Endothelial cell of hepatic sinusoid (primary cell): ENCODE data around the gene DNPEP.
"Not testable (repeated sequence)": the region's sequence is repeated elsewhere in the genome, so short reads cannot be mapped to it uniquely, and the experiment has no call there.

Experiments used
- in situ Hi-C: cut with HindIII; loops from 2 replicates; pipeline ENCODE4 v1.10.0; 2017; ENCODE audit warnings: low sequenced_read_pairs

The DNPEP gene

DNA sequence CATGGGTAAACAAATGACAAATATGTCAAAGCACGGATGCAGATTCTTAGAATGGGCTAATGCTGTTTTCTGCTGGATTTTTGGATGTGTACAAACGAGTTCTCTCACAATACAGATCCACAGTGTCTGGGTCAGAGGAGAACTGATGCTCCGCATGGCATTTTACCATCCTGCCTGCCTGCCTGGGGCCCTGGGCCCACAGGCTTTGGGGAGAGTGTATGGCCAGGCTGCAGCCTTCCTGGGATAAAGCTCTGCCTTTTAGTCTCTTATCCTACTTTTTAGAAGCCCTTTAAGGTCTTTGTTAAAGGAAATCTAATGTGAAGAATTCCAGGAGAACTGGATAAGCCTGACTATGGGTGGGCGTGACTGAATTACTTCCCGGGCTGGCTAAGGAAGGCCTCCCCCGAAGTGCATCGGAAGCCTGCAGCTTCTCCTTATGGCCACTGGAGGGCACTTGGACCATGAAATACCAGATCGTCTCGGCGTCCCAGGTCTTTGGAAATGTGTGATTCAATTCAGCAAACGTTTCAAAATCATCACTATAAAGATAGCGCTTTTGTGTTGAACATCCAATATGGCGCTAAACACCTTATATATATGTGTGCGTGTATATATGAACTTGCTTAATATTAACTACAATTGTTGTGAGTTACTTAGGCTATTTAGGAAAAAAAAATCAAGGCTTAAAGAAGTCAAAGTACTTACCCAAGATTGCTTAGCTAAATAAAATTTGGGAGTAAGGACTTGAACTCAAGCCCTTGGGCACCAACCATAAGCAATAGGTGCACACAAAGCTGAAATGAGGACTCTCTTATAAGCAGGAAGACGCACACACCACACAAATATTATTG, 15.2 kb upstream of the DNPEP start:
- in situ Hi-C loops = no loop called here

DNA sequence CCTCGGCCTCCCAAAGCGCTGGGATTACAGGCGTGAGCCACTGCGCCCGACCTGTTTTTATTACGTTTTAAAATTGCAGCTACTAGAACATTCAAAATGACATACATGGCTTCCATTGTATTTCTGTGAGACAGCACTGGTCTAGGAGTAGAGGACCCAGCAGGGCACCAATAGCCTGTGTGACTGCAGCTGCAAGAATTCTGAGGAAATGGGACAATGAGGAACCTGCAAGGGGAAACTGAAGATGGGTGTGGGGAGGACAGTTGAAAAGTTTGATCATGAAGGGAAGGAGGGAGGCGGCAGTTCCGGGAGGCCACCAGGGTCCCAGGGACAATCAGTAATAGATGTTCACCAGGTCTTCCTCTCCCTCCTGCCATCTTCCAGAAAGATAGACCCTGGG, 13.9 kb upstream of the DNPEP start:
- in situ Hi-C loops = no loop called here

- in situ Hi-C loops = no loop called here
Observed at GRCh38 chr2:219400562-219400961, 12.8 kb upstream of the DNPEP start.

- in situ Hi-C loops = no loop called here
Observed at GRCh38 chr2:219399716-219400478, 12.2 kb upstream of the DNPEP start.

DNA sequence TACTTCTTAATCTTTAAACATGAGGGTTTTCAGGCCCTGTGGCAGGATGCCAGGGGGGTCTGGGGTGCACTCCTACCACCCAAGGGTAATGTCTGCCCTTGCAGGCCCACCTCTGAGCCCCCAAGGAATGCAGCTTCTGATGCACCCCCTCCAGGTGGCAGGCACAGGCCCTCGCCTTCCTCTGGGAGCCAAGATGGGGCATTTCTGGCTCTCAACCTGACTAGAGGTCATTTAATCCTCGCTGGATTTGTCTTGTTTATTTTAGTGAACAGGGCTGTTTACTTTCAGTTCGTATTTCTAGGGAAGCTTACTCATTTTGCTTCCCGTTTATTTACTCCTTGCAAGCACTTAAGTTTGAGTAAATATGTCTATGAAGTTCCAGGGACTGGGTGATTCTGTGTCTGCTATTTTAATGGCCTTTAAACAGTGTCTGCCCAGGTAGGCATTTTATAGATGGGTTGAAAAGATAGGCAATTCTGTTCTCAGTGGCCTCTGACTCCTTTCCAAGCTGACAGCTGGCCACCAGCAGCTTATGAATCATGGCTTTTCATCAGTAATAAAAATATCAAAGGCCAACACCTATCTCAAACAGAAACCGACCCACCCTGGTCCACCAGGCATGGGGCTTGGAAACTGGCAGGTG, 11.1 kb upstream of the DNPEP start:
- in situ Hi-C loops = no loop called here

GRCh38 chr2:219396863-219397457, 9.2 kb upstream of the DNPEP start:
- in situ Hi-C loops = no loop called here

GRCh38 chr2:219395609-219396008, 7.9 kb upstream of the DNPEP start:
- in situ Hi-C loops = no loop called here

DNA sequence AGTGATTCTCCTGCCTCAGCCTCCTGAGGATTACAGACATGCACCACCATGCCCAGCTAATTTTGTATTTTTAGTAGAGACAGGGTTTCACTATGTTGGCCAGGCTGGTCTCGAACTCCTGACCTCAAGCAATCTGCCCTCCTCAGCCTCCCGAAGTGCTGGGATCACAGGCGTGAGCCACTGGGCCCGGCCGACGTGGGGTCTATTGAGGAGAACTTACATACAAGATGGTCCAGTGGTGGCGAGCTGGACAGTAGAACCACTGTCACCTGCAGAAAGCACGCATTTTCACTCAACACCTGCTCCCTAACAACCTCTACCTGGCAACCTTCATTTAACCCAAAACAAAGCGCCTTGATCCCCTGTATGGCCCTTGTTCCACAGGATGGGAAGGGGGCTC, 7.3 kb upstream of the DNPEP start:
- in situ Hi-C loops = not testable (repeated sequence)

- in situ Hi-C loops = no loop called here
Observed at GRCh38 chr2:219392754-219393153, 5.0 kb upstream of the DNPEP start.

GRCh38 chr2:219388907-219389156, 1.1 kb upstream of the DNPEP start:
- in situ Hi-C loops = no loop called here

DNA sequence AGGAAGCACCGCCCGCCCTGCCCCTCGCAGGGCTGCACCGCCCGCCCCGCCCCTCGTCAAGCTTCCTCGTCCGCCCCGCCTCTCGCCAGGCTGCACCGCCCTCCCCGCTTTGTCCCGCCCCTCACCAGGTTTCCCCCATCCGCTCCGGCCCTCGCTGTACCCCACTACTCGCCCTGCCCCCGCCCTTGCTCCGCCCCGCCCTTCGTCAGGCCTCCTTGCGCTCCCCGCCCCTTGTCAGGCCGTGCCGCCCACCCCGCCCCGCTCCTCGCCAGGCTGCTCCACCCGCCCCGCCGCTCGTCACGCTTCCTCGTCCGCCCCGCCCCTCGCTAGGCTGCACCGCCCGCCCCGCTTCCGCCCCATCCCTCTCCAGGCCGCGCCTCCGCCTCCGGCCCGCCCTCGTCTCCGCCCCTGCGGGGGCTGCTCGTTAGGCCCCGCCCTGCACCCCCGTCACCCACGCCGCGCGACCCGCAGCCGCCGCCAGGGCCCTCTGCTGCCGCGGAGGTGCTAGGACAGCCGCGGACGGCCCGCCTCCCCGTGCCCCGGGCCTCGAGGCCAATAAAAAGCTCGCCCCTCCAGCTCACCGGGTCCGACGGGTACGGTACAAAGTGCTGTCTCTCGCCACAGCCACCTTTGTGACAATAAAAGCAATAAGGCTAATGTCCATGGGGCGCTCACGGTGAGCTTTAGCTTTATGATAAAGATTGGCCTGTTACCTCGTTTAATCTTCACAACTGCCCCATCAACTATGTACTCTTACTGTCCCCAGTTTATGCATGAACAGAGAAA, 602 bp upstream of the DNPEP start:
- in situ Hi-C loops = no loop called here

DNA sequence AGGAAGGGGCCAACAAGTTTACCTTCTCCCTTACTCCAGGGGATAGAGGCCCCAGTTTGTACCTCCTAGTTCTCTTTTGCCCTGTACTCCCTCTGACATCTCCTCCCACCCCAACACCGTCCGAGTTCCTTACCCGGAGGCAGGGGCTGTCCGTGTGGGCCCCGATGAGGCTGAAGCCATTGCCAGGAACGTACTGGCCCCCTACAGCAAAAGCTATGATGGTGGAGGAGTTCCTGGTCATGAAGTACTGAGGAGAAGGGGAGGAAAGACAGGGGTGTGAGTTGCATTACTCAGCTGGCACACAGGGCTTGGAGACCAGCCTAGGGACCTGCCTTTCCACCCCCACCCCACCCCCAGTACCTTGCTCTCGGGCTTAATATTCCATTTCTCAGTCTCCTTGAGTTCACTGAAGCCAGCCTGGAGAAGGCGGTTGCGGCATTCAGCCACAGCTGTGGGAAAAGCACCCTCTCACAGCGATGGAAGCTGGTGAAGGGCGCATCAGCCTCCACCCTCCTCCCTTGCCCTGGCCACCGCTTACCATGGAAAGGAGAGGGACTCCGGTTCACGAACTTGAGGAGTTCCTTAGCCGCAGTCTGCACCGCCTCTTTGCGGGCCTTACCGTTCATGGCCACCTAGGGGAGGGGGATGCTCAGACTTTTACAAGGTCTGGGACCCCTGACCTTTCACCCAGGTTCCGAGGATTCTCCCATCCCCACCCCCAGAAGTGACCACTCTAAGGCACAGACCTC, 1.0 kb downstream of the DNPEP start:
- in situ Hi-C loops = no loop called here

GRCh38 chr2:219385958-219386520, 1.7 kb downstream of the DNPEP start:
- in situ Hi-C loops = no loop called here

GRCh38 chr2:219384859-219385258, 2.9 kb downstream of the DNPEP start:
- in situ Hi-C loops = no loop called here

GRCh38 chr2:219384083-219384713, 3.5 kb downstream of the DNPEP start:
- in situ Hi-C loops = no loop called here

DNA sequence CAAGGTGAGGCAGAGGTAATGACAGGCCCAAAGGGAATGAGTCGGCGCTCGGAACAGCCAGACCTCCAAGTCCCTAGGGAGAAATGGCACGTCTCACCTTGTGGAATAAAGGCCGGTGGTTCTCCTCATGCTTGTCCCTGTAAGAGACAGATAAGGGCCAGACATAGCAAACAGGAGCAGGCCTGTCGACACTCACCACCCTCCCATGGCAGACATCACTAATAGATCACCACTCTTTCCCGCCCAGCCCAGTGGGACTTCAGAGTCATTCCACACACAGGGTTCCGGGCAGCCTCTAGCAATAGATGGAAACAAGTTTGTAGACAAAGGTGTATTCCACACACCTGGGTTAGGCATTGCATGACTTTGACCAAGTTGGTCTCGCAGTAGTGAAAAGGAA, 6.3 kb downstream of the DNPEP start:
- in situ Hi-C loops = no loop called here

DNA sequence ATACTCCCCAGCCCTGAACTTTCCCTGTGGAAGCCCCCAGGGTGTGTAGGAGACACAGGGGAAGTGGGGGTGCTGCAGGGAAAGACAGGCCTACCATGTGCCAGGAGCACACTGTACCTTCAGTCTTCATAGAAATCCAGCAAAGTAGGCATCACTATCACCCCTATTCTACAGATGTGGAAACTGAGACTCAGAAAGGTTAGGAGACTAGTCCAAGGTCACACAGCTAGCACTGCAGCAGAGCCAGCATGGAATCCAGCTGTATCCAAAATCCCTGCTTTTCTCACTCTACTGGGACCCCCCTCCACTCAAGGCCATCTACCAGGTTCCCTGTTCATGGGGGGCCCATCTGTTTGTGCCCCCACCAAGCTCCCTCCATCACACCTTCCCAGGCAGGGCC, 6.8 kb downstream of the DNPEP start:
- in situ Hi-C loops = no loop called here

DNA sequence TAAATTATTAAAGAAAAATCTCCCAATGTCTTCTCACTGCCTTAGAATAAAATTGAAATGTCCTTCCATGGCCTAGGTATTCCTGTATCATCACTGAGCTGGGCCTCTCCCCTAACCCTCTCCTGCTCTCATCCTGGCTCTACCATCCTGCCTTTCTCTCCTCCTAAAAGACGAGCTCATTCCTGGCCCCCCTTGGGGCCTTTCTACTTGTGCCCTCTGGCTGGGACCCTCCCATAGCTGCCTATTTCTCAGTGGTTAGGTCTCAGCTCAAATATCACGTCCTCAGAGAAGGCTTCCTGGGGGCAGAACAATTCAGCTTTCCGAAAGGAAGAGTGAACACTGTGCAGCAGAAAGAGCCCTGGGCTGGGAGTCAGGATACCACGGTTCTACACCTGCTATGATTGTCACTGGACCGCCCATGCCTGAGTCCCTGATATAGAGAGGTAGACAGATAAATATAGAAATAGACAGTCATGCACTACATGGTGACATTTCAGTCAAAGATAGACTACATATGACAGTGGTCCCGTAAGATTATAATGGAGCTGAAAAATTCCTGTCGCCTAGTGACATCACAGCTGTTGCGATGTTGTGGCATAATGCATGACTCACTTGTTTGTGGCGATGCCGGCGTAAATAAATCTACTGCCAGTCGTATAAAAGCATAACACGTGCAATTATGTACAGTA, 9.4 kb downstream of the DNPEP start:
- in situ Hi-C loops = no loop called here

GRCh38 chr2:219369447-219369861, 18.3 kb downstream of the DNPEP start:
- in situ Hi-C loops = no loop called here
